SK-N-SH (cell line): Measurements from ENCODE around the gene RASSF1. TPM values are rescaled to one million over a fixed set of nuclear protein-coding genes. Genes with fewer than 3 reads are reported as not detected.

Experiments
- CTCF ChIA-PET: fragments of 300-600, 350-600 bp; formaldehyde crosslinking; extraction: SDS; loops from one replicate; lab custom pipeline; 2021; lab: Yijun Ruan, JAX
- POLR2A ChIA-PET: fragments of 350-600 bp; sonication (Branson Sonifier 250); formaldehyde crosslinking; extraction: SDS; loops from one replicate; lab custom pipeline; 2020; ENCODE audit warnings: antibody characterized with exemption, inconsistent platforms; lab: Yijun Ruan, JAX
- DNase-seq: peaks from one replicate; pipeline ENCODE4 v3.0.0; 2012
- H2AFZ ChIP-seq: fragments of 200-600 bp; sonication (generic); 2 replicates; pipeline ENCODE4 v1.8.1; 2016; ENCODE audit warnings: antibody characterized with exemption, mild to moderate bottlenecking, low read depth
- H3F3A ChIP-seq: fragments of 200-600 bp; sonication (generic); replicated peaks from 2 replicates; pipeline ENCODE3; 2016; ENCODE audit warnings: antibody characterized with exemption, mild to moderate bottlenecking; ENCODE audit not compliant: insufficient read depth
- H3K27ac ChIP-seq, 2 experiments: fragments of 200-500 bp in 1 of 2; fragments of 200-600 bp in 1 of 2; sonication (Bioruptor generic) in 1 of 2; sonication (generic), shearing (Covaris generic) in 1 of 2; 2 replicates each; pipeline versions ENCODE4 v1.5.1 to v1.6.1; 2014 to 2016; ENCODE audit warnings: low read depth in 2 of 2, inconsistent platforms in 1 of 2, low read length in 1 of 2, mild to moderate bottlenecking in 1 of 2, mixed read lengths in 1 of 2
- H3K27me3 ChIP-seq: fragments of 200-600 bp; sonication (generic), shearing (Covaris generic); 2 replicates; pipeline ENCODE4 v1.6.1; 2016; ENCODE audit warnings: mixed run types; ENCODE audit not compliant: insufficient read depth
- H3K36me3 ChIP-seq, 2 experiments: fragments of 200-500 bp in 1 of 2; fragments of 200-600 bp in 1 of 2; sonication (Bioruptor generic) in 1 of 2; sonication (generic) in 1 of 2; replicated peaks in 1 of 2; 2 replicates each; pipeline versions ENCODE3 to v1.5.1; 2014 to 2016; ENCODE audit warnings: low read length in 1 of 2, mild to moderate bottlenecking in 1 of 2; ENCODE audit not compliant: insufficient read depth in 2 of 2, control insufficient read depth in 1 of 2
- H3K4me1 ChIP-seq, 2 experiments: fragments of 200-500 bp in 1 of 2; fragments of 200-600 bp in 1 of 2; sonication (Bioruptor generic) in 1 of 2; sonication (generic), shearing (Covaris generic) in 1 of 2; 2 replicates each; pipeline versions ENCODE4 v1.5.1 to v1.6.1; 2014 to 2016; ENCODE audit warnings: low read depth in 1 of 2, low read length in 1 of 2, mixed run types in 1 of 2; ENCODE audit not compliant: insufficient read depth in 2 of 2, control insufficient read depth in 1 of 2
- H3K4me2 ChIP-seq: fragments of 200-600 bp; sonication (generic), shearing (Covaris generic); 2 replicates; pipeline ENCODE4 v1.6.1; 2017; ENCODE audit warnings: mixed run types
- H3K4me3 ChIP-seq, 2 experiments: fragments of 200-500 bp in 1 of 2; fragments of 200-600 bp in 1 of 2; sonication (Bioruptor generic) in 1 of 2; sonication (generic), shearing (Covaris generic) in 1 of 2; 2 replicates each; pipeline versions ENCODE4 v1.5.1 to v1.8.1; 2014 to 2016; ENCODE audit warnings: low read depth in 2 of 2, inconsistent platforms in 1 of 2, low read length in 1 of 2, mild to moderate bottlenecking in 1 of 2, mixed read lengths in 1 of 2, moderate library complexity in 1 of 2
- H3K79me2 ChIP-seq: fragments of 200-600 bp; sonication (generic); 2 replicates; pipeline ENCODE4 v1.8.1; 2017; ENCODE audit warnings: mild to moderate bottlenecking; ENCODE audit not compliant: insufficient read depth
- H3K9ac ChIP-seq: fragments of 200-600 bp; sonication (generic); 2 replicates; pipeline ENCODE4 v1.6.1; 2017; ENCODE audit warnings: mixed run types
- H3K9me2 ChIP-seq: fragments of 200-600 bp; sonication (generic); 2 replicates; pipeline ENCODE4 v1.6.1; 2017; ENCODE audit warnings: mixed run types
- H3K9me3 ChIP-seq: fragments of 200-600 bp; sonication (generic); 2 replicates; pipeline ENCODE4 v1.6.1; 2017; ENCODE audit warnings: mixed run types, mild to moderate bottlenecking, moderate library complexity
- H4K20me1 ChIP-seq: fragments of 200-600 bp; sonication (generic); 2 replicates; pipeline ENCODE4 v1.6.1; 2017; ENCODE audit warnings: mild to moderate bottlenecking, mixed run types; ENCODE audit not compliant: insufficient read depth
- CHD2 ChIP-seq: fragments of 150-350 bp; IDR thresholded peaks from 2 replicates; pipeline ENCODE4 v1.6.1; 2018; ENCODE audit warnings: low read length; ENCODE audit not compliant: partially characterized antibody
- CTCF ChIP-seq: fragments of 200-600 bp; sonication (generic); IDR thresholded peaks from 2 replicates; pipeline ENCODE4 v1.6.1; 2017; ENCODE audit warnings: antibody characterized with exemption, mild to moderate bottlenecking, moderate library complexity
- FOXJ3 ChIP-seq: sonication (generic); formaldehyde crosslinking; IDR thresholded peaks from 2 replicates; pipeline ENCODE4 v1.5.1; 2020; ENCODE audit warnings: mild to moderate bottlenecking, missing genetic modification reagents
- GABPA ChIP-seq: IDR thresholded peaks from 2 replicates; pipeline ENCODE4 v1.4.0; 2012; ENCODE audit warnings: low read depth, mild to moderate bottlenecking
- GATA2 ChIP-seq: sonication (generic); formaldehyde crosslinking; IDR thresholded peaks from 2 replicates; pipeline ENCODE4 v1.5.0; 2020; ENCODE audit warnings: mild to moderate bottlenecking, missing genetic modification reagents
- IRF3 ChIP-seq: fragments of 150-350 bp; IDR thresholded peaks from 2 replicates; pipeline ENCODE4 v1.6.1; 2016; ENCODE audit warnings: mild to moderate bottlenecking, low read depth, low read length
- REST ChIP-seq: IDR thresholded peaks from 2 replicates; pipeline ENCODE4 v1.6.1; 2012; ENCODE audit warnings: mild to moderate bottlenecking, low read depth, low read length, moderate library complexity
- RFX5 ChIP-seq: IDR thresholded peaks from 2 replicates; pipeline ENCODE4 v1.6.1; 2012; ENCODE audit warnings: mild to moderate bottlenecking, improper control_type of control experiment, low read length
- SIN3A ChIP-seq: IDR thresholded peaks from 2 replicates; pipeline ENCODE4 v1.6.1; 2012; ENCODE audit warnings: low read depth, mild to moderate bottlenecking, low read length, moderate library complexity, borderline replicate concordance
- TAF1 ChIP-seq: IDR thresholded peaks from 2 replicates; pipeline ENCODE4 v1.6.1; 2012; ENCODE audit warnings: low read depth, mild to moderate bottlenecking, low read length, moderate library complexity, borderline replicate concordance
- USF1 ChIP-seq: IDR thresholded peaks from 2 replicates; pipeline ENCODE4 v1.4.0; 2012; ENCODE audit warnings: low read depth, borderline replicate concordance
- USF2 ChIP-seq: fragments of 150-350 bp; IDR thresholded peaks from 2 replicates; pipeline ENCODE4 v1.6.1; 2017; ENCODE audit warnings: antibody characterized with exemption, low read length, low read depth, borderline replicate concordance
- WGBS: methylation state at CpG from one replicate; pipeline ENCODE4 v1.1.6; 2017; ENCODE audit warnings: low lambda C conversion rate; 5-methylcytosine and 5-hydroxymethylcytosine counted together
- polyA plus RNA-seq, 3 experiments: library from polyadenylated mRNA; depleted of rRNA; stranded (reverse); fragments of >200 nt; gene quantifications; 2 replicates each; pipeline ENCODE4 v1.2.3, GENCODE V29; 2012

The RASSF1 gene
- polyA plus RNA-seq, 1 of the 3 experiments (the other 2 are of a cell fraction): 28.1 TPM

GRCh38 chr3:50341996-50342650 is 1.5 kb upstream of the RASSF1 start:
- no peak overlapping the region for H3K4me2 ChIP-seq
- POLR2A ChIA-PET: no interaction called here
- TF ChIP-seq IRF3 (no peak), REST (no peak), CHD2 (no peak), GATA2 (CRISPR knock-in tag) (no peak), USF1 (no peak), SIN3A (no peak), GABPA (no peak), CTCF (no peak), FOXJ3 (CRISPR knock-in tag) (no peak), USF2 (no peak), TAF1 (no peak), RFX5 (no peak)

More at GRCh38 chr3:50341996-50342650, 1.5 kb upstream of the RASSF1 start:
- Histone ChIP-seq H3K4me1 (peaks cover 5 to 14% of the 10 kb centered on the region in 2 experiments; a peak in 2 of 4 replicates), H3K4me3 (no peak overlapping the region), H3F3A (no peaks in the 10 kb centered on the region), H3K27ac (no peak overlapping the region), H3K27me3 (no peaks in the 10 kb centered on the region), H2AFZ (no peak overlapping the region), H3K9me3 (no peaks in the 10 kb centered on the region), H3K79me2 (peaks cover 9% of the 10 kb centered on the region; the same call in 1 of the 2 replicates), H3K9ac (no peak overlapping the region), H3K9me2 (no peaks in the 10 kb centered on the region), H4K20me1 (no peaks in the 10 kb centered on the region), H3K36me3 (no peaks in the 10 kb centered on the region)
- CTCF ChIA-PET: interaction anchor here (1.3 to 4.7 kb wide), 4 partner anchors 8 to 219 kb away, joined by 3 to 26 read pairs (median 5); partner anchors contain the start of gene NPRL2
- no peak for DNase-seq
- 80% methylated on average over 6 of the region's 13 CpGs for WGBS
